HepG2 (cell line): ENCODE data around the gene RBBP5.

Source experiments
- POLR2A ChIP-seq, 2 experiments: IDR thresholded peaks; 2 replicates each; pipeline ENCODE4 v1.6.1; 2011; ENCODE audit warnings: low read depth in 2 of 2, low read length in 2 of 2, mild to moderate bottlenecking in 1 of 2, moderate library complexity in 1 of 2; ENCODE audit not compliant: insufficient read depth in 1 of 2
- RAD21 ChIP-seq: fragments of 450-650 bp; formaldehyde crosslinking; IDR thresholded peaks from 2 replicates; pipeline ENCODE4 v1.5.0; 2020; ENCODE audit warnings: mild to moderate bottlenecking
- SIN3A ChIP-seq: IDR thresholded peaks from 2 replicates; pipeline ENCODE4 v1.6.1; 2011; ENCODE audit warnings: low read depth, mild to moderate bottlenecking, control low read depth, low read length, borderline replicate concordance
- ZSCAN9 ChIP-seq: IDR thresholded peaks from 2 replicates; pipeline ENCODE4 v1.6.1; 2016; ENCODE audit warnings: borderline replicate concordance
- TF ChIP-seq, protein P1 (sequence below), 2 experiments: sonication (generic) in 1 of 2; formaldehyde crosslinking in 1 of 2; IDR thresholded peaks; 2 replicates each; pipeline versions ENCODE4 v1.4.0 to v1.6.1; 2018 to 2020; ENCODE audit warnings: missing genetic modification reagents in 2 of 2, borderline replicate concordance in 1 of 2, low read depth in 1 of 2, mild to moderate bottlenecking in 1 of 2, missing biosample characterization in 1 of 2
- TF ChIP-seq, protein P2 (sequence below): sonication (generic); formaldehyde crosslinking; IDR thresholded peaks from 2 replicates; pipeline ENCODE4 v1.4.0; 2020; ENCODE audit warnings: missing genetic modification reagents

DNA sequence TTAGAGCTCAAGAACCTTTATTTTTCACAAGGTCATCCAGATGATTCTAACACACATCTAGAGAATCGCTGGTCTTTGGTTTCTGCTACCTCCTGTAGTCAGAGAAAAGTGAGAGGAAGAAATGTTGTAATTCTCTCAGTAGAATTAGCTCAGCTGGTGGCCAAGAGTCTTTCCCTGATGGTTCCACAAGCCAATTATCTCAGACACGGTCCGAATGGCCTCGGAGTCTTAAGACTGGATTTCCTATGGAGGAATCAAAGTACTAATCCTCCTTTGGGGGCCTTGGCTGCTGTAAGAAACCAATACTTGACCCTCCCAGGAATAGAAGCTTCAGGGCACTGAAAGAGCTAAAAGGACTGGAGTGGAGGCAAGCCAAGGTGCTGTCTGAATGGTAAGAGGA, 39.3 kb downstream of the RBBP5 start:
- TF ChIP-seq ZSCAN9 (CRISPR knock-in tag), result no peak
- TF ChIP-seq RAD21 (CRISPR knock-in tag), result no peak
- TF ChIP-seq, protein P1, sequence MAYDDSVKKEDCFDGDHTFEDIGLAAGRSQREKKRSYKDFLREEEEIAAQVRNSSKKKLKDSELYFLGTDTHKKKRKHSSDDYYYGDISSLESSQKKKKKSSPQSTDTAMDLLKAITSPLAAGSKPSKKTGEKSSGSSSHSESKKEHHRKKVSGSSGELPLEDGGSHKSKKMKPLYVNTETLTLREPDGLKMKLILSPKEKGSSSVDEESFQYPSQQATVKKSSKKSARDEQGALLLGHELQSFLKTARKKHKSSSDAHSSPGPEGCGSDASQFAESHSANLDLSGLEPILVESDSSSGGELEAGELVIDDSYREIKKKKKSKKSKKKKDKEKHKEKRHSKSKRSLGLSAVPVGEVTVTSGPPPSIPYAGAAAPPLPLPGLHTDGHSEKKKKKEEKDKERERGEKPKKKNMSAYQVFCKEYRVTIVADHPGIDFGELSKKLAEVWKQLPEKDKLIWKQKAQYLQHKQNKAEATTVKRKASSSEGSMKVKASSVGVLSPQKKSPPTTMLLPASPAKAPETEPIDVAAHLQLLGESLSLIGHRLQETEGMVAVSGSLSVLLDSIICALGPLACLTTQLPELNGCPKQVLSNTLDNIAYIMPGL (CRISPR knock-in tag; IDR thresholded peaks at IDR 0.05; ENCODE audit: borderline replicate concordance in 1 of 2, low read depth in 1 of 2), result no peak
- TF ChIP-seq POLR2A (IDR thresholded peaks at IDR 0.05; ENCODE audit: insufficient read depth in 1 of 2, low read depth in 2 of 2, low read length in 2 of 2), result no peak
- TF ChIP-seq, protein P2, sequence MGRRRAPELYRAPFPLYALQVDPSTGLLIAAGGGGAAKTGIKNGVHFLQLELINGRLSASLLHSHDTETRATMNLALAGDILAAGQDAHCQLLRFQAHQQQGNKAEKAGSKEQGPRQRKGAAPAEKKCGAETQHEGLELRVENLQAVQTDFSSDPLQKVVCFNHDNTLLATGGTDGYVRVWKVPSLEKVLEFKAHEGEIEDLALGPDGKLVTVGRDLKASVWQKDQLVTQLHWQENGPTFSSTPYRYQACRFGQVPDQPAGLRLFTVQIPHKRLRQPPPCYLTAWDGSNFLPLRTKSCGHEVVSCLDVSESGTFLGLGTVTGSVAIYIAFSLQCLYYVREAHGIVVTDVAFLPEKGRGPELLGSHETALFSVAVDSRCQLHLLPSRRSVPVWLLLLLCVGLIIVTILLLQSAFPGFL (CRISPR knock-in tag), result no peak
- TF ChIP-seq SIN3A, result no peak
